Measurements from ENCODE around the gene PLK1.
"Not testable (repeated sequence)": the region's sequence is repeated elsewhere in the genome, so short reads cannot be mapped to it uniquely, and the experiment has no call there.

Gene PLK1

GRCh38 chr16:23710504-23710903 lies 31.8 kb downstream of the PLK1 start:
- no peak for DNase-seq

- DNase-seq = no peak
Measured at GRCh38 chr16:23711785-23712184, 33.1 kb downstream of the PLK1 start.

- DNase-seq = no peak
Measured at GRCh38 chr16:23712976-23713375, 34.3 kb downstream of the PLK1 start, which contains the start of gene ERN2. TSS of gene ERN2 (minus strand) at chr16:23713222. CDS start at chr16:23713187, 35 bp downstream.

- DNase-seq = no peak
Measured at GRCh38 chr16:23716484-23716883, 37.8 kb downstream of the PLK1 start.

- DNase-seq = not testable (repeated sequence)
Measured at GRCh38 chr16:23722613-23723240, 44.0 kb downstream of the PLK1 start.

GRCh38 chr16:23724096-23724784 lies 45.6 kb downstream of the PLK1 start:
- DNase-seq = no peak

GRCh38 chr16:23724785-23725131 lies 46.1 kb downstream of the PLK1 start:
- no peak for DNase-seq

GRCh38 chr16:23726710-23727109 lies 48.0 kb downstream of the PLK1 start:
- DNase-seq = no peak

- no peak for DNase-seq
Measured at GRCh38 chr16:23728112-23728477, 49.4 kb downstream of the PLK1 start.

- DNase-seq = peak; percentile 5
Measured at GRCh38 chr16:23729503-23730424, 51.1 kb downstream of the PLK1 start.

- DNase-seq = no peak
Measured at GRCh38 chr16:23734176-23734893, 55.6 kb downstream of the PLK1 start.

- DNase-seq = not testable (repeated sequence)
Measured at GRCh38 chr16:23737423-23738028, 58.8 kb downstream of the PLK1 start.

GRCh38 chr16:23739516-23739915 lies 60.8 kb downstream of the PLK1 start:
- DNase-seq = no peak
